ENCODE measurements around the gene GRID1.

Gene GRID1

DNA sequence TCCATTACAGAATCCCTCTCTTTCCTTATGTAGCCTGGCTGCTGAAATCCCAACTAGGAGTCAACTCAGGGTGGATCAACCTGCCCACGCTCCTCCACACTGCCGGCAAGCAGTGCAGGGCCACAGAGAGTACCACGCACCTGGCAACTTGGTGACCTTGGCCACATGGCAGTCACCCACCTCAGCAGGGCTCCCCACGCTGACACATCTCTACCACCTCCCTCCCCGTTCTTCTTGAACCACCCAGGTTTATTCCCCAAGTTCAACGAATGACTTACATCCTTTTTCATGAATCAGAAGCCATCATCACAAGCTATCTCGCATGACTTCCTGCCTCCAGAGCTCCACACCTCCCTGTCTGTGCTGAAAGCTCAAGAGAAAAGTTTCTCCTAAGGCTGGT, 153.4 kb downstream of the GRID1 start:
- no peak for TF ChIP-seq CTCF (IDR thresholded peaks at IDR 0.05; ENCODE audit: low read length, missing control alignments)
- no peak overlapping the region for H3K4me3 ChIP-seq (replicated peaks; ENCODE audit: low read depth, low read length)
- no peak for DNase-seq (ENCODE audit: low read depth)

DNA sequence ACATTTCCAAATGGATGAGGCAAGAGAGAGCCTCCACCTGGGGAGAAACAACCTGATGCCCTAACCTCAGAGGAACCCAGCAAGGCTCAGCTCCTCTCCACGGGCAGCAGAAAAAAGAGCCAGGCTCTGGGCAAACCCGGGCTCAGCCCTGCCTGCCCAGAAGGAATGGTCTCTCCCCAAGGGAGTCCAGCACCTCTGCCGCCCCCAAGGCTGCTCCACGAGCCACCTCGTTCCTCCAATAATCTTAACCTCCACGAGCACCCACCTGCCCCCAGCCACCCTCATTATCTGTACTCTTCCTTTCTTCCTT, 154.2 kb downstream of the GRID1 start:
- no peak overlapping the region for H3K4me3 ChIP-seq (replicated peaks; ENCODE audit: low read depth, low read length)
- TF ChIP-seq CTCF (IDR thresholded peaks at IDR 0.05; ENCODE audit: low read length, missing control alignments): no peak
- no peak for DNase-seq (ENCODE audit: low read depth)

GRCh38 chr10:86211691-86212390, 154.8 kb downstream of the GRID1 start:
- DNase-seq (ENCODE audit: low read depth): no peak
- no peak overlapping the region for H3K4me3 ChIP-seq (replicated peaks; ENCODE audit: low read depth, low read length)
- TF ChIP-seq CTCF (IDR thresholded peaks at IDR 0.05; ENCODE audit: low read length, missing control alignments): no peak

DNA sequence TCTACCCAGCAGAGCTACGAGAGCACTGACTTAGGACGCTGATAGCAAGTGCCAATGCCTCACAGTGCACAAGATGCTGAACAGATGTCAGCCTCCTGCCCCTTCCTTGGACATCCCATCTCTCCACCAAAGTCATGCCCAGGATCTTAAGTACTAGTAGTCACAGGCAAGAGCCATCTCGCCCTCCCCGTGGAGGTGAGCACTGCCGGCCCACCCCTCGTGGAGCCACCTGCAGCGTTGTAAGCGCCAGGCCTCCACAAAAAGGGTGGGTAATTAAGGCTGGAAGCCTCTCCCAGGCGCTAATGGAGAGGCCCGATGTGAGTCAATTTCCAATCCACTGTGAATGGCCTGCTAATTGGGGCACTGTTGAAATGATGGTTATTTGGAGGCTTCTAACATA, 156.2 kb downstream of the GRID1 start:
- TF ChIP-seq CTCF (IDR thresholded peaks at IDR 0.05; ENCODE audit: low read length, missing control alignments): no peak
- H3K4me3 ChIP-seq (replicated peaks; ENCODE audit: low read depth, low read length): no peak overlapping the region
- DNase-seq (ENCODE audit: low read depth): no peak

- no peak for DNase-seq (ENCODE audit: low read depth)
- TF ChIP-seq CTCF (IDR thresholded peaks at IDR 0.05; ENCODE audit: low read length, missing control alignments): no peak
- H3K4me3 ChIP-seq (replicated peaks; ENCODE audit: low read depth, low read length): no peak overlapping the region
Measured at GRCh38 chr10:86209726-86210125, 156.9 kb downstream of the GRID1 start.

DNA sequence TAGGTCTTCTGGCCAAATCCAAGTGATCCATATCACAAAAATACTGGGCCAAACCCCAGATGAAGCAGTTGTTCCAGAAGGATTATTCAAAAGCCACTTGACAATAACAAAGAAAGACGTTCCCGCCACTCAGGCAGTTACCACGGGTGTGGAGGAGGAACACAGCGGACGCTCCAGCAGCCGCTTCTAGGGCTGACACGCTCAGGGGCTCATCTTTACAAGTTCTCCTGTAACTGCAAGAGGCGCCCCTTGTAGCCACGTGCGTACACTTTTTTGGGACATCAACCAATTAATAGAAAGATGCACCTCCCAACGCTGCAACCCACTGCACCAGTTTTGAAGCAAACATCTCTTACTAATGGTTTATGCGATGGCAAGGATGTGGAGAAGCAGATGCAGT, 159.4 kb downstream of the GRID1 start:
- no peak for TF ChIP-seq CTCF (IDR thresholded peaks at IDR 0.05; ENCODE audit: low read length, missing control alignments)

DNA sequence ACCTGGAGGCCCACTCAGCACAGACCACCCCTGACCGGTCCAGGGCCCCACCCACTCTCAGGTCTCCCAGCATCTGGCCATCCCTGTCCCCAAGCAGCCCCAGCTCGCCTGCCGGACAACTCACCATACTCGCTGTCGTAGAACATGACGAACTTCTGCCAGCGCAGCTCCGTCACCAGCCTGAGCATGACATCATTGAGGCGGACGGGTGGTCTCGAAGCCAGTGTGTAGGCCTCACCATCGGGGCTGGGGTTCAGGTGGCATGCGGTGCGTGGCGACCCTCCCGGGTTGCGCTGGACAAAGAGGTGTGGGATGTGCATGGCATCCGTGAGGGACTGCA, 160.4 kb downstream of the GRID1 start:
- no peak for TF ChIP-seq CTCF (IDR thresholded peaks at IDR 0.05; ENCODE audit: low read length, missing control alignments)
- no peak overlapping the region for H3K4me3 ChIP-seq (replicated peaks; ENCODE audit: low read depth, low read length)
- no peak for DNase-seq (ENCODE audit: low read depth)

More for the DNA sequence above, 159.4 kb downstream of the GRID1 start:
- H3K4me3 ChIP-seq (replicated peaks; ENCODE audit: low read depth, low read length): no peak overlapping the region
- no peak for DNase-seq (ENCODE audit: low read depth)

All from fibroblast of pulmonary artery (primary cell).